KG1 (cell line): ENCODE measurements around the gene HCN4.
A peak's percentile ranks its signal among the peaks of the same experiment; 100 is the strongest.

Source experiments
- DNase-seq: peaks from one replicate; lab custom pipeline; 2025; lab: John Stamatoyannopoulos, UW

The HCN4 gene

GRCh38 chr15:73295630-73296286, 73.0 kb downstream of the HCN4 start:
- DNase-seq = no peak

GRCh38 chr15:73293773-73294172, 75.0 kb downstream of the HCN4 start:
- DNase-seq = no peak

GRCh38 chr15:73291441-73291840, 77.3 kb downstream of the HCN4 start:
- no peak for DNase-seq

- no peak for DNase-seq
Measured at GRCh38 chr15:73287019-73287418, 81.7 kb downstream of the HCN4 start.

GRCh38 chr15:73286311-73286710, 82.4 kb downstream of the HCN4 start:
- DNase-seq = no peak

GRCh38 chr15:73284090-73284716, 84.6 kb downstream of the HCN4 start:
- peak; percentile 13 for DNase-seq

- no peak for DNase-seq
Measured at GRCh38 chr15:73283366-73283962, 85.3 kb downstream of the HCN4 start.

GRCh38 chr15:73282567-73283365, 86.0 kb downstream of the HCN4 start:
- DNase-seq = no peak

GRCh38 chr15:73275862-73276261, 92.9 kb downstream of the HCN4 start:
- DNase-seq = no peak

- peak; percentile 12 for DNase-seq
Measured at GRCh38 chr15:73273181-73274002, 95.4 kb downstream of the HCN4 start.

GRCh38 chr15:73270366-73271097, 98.2 kb downstream of the HCN4 start:
- no peak for DNase-seq
